Stimulated activated CD4-positive, alpha-beta T cell treated with anti-CD3 and anti-CD28 coated beads, TNF-alpha, amount 100 ng/mL, for 1 hour (primary cell): ENCODE results near the gene ANGPTL4.
"Not testable (repeated sequence)": the region's sequence is repeated elsewhere in the genome, so short reads cannot be mapped to it uniquely, and the experiment has no call there.

Experiments used
- DNase-seq, 3 donors: peaks; one replicate each; pipeline ENCODE4 v3.0.0-alpha.2; 2020; ENCODE audit warnings: low read depth in 3 of 3, low spot score in 1 of 3

ANGPTL4 gene

GRCh38 chr19:8360196-8360595 lies 3.8 kb upstream of the ANGPTL4 start:
- DNase-seq = no peak

- no peak for DNase-seq
Observed at GRCh38 chr19:8361921-8362793, 1.8 kb upstream of the ANGPTL4 start.

GRCh38 chr19:8366121-8366581 lies 2.2 kb downstream of the ANGPTL4 start:
- no peak for DNase-seq

- no peak for DNase-seq
Observed at GRCh38 chr19:8366961-8367326, 3.0 kb downstream of the ANGPTL4 start.

GRCh38 chr19:8367327-8368001 lies 3.5 kb downstream of the ANGPTL4 start:
- no peak for DNase-seq

GRCh38 chr19:8370176-8371010 lies 6.4 kb downstream of the ANGPTL4 start:
- DNase-seq = no peak

GRCh38 chr19:8371011-8371804 lies 7.3 kb downstream of the ANGPTL4 start:
- DNase-seq = no peak

GRCh38 chr19:8373867-8374813 lies 10.2 kb downstream of the ANGPTL4 start:
- DNase-seq = no peak

- not testable (repeated sequence) for DNase-seq
Observed at GRCh38 chr19:8375766-8376165, 11.8 kb downstream of the ANGPTL4 start.

GRCh38 chr19:8376373-8376974 lies 12.5 kb downstream of the ANGPTL4 start:
- DNase-seq = not testable (repeated sequence)

GRCh38 chr19:8377598-8377997 lies 13.6 kb downstream of the ANGPTL4 start:
- no peak for DNase-seq

GRCh38 chr19:8379156-8379891 lies 15.4 kb downstream of the ANGPTL4 start:
- DNase-seq = not testable (repeated sequence)

- not testable (repeated sequence) for DNase-seq
Observed at GRCh38 chr19:8384569-8384968, 20.6 kb downstream of the ANGPTL4 start.

- DNase-seq = not testable (repeated sequence)
Observed at GRCh38 chr19:8385103-8385502, 21.1 kb downstream of the ANGPTL4 start.

GRCh38 chr19:8385566-8385965 lies 21.6 kb downstream of the ANGPTL4 start:
- DNase-seq = not testable (repeated sequence)

- not testable (repeated sequence) for DNase-seq
Observed at GRCh38 chr19:8386419-8386818, 22.5 kb downstream of the ANGPTL4 start.

GRCh38 chr19:8386990-8387389 lies 23.0 kb downstream of the ANGPTL4 start:
- no peak for DNase-seq
